ENCODE measurements around the gene GLRA3.

DNA sequence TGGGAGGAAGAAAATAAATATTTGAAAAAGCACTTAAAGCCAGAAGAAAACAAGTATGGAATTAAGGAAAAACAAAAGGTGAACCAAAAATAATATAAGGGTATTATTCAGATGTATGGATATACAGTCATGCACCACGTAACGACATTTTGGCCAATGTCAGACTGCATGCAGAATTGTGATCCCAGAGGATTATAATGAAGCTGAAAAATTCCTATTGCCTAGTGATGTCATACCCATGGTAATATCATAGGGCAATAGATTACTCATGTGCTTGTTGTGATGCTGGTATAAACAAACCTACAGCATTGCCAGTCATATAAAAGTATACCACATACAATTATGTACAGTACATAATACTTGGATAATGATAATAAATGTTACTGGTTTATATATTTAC is 20.9 kb downstream of the GLRA3 start:
- TF ChIP-seq, protein P1, sequence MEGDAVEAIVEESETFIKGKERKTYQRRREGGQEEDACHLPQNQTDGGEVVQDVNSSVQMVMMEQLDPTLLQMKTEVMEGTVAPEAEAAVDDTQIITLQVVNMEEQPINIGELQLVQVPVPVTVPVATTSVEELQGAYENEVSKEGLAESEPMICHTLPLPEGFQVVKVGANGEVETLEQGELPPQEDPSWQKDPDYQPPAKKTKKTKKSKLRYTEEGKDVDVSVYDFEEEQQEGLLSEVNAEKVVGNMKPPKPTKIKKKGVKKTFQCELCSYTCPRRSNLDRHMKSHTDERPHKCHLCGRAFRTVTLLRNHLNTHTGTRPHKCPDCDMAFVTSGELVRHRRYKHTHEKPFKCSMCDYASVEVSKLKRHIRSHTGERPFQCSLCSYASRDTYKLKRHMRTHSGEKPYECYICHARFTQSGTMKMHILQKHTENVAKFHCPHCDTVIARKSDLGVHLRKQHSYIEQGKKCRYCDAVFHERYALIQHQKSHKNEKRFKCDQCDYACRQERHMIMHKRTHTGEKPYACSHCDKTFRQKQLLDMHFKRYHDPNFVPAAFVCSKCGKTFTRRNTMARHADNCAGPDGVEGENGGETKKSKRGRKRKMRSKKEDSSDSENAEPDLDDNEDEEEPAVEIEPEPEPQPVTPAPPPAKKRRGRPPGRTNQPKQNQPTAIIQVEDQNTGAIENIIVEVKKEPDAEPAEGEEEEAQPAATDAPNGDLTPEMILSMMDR (IDR thresholded peaks at IDR 0.05), result no peak
- no peak for TF ChIP-seq POLR2A (IDR thresholded peaks at IDR 0.05)

Measured in lower leg skin (tissue), 3 donors.